Erythroblast (primary cell): ENCODE results near the gene GALNT9.

Experiments
- DNase-seq, 2 experiments: peaks; one replicate each; lab custom pipeline; 2025; lab: John Stamatoyannopoulos, UW
- GATA1 ChIP-seq: IDR thresholded peaks from 2 replicates; pipeline ENCODE4 v1.6.1; 2011; ENCODE audit warnings: low read depth, mild to moderate bottlenecking, control low read depth, low read length, moderate library complexity
- POLR2A ChIP-seq: IDR thresholded peaks from 2 replicates; pipeline ENCODE4 v1.6.1; 2011; ENCODE audit warnings: mild to moderate bottlenecking, low read length

The GALNT9 gene

GRCh38 chr12:132343294-132344004 lies 14.1 kb upstream of the GALNT9 start:
- TF ChIP-seq POLR2A, result no peak
- no peak for TF ChIP-seq GATA1
- DNase-seq, result no peak

DNA sequence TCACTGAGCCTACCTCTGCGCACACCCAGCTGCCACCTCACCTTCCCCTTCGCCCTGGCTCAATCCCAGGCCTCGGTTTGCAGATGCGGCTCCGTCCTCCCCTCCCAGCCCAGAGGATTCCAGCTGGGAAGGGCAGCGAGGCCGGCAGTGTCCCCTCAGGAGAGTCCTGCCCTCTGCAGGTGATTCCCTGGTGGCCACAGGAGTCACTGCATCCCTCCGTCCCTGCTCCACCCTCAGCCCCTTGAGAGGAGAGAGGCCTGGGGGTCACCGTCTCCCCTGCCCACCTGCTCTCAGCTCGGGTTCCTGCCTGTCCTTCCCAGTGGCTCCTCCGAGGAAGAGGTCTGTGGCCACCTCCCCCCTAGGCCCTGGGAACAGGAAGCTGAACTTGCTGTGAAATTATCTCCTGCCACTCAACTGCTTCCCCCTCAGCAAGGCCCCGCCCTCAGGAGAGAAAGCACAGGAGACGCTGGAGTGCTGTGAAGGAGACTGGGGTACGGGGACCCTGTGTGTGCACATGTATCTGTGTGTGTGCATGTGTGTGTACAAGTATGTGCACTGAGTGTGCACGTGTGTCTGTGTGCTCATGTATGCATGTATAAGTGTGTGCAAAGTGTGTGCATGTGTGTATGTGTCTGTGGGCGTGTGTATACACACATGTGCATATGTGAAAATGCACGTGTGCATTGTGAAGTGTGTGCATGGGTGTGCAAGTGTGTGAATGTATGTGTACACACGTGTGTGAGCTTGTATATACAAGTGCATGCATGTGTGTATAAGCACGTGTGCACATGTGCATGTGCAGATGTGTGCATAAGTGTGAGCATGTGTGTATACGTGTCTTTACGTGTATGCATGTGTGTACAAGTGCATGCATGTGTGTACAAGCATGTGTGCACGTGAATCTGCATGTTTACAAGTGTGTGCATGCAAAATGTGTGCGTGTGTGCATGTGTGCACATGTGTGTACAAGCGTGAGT lies 13.2 kb upstream of the GALNT9 start:
- no peak for DNase-seq
- TF ChIP-seq GATA1 (no peak), POLR2A (no peak)

GRCh38 chr12:132341318-132342050 lies 12.1 kb upstream of the GALNT9 start:
- TF ChIP-seq POLR2A (no peak), GATA1 (no peak)

DNA sequence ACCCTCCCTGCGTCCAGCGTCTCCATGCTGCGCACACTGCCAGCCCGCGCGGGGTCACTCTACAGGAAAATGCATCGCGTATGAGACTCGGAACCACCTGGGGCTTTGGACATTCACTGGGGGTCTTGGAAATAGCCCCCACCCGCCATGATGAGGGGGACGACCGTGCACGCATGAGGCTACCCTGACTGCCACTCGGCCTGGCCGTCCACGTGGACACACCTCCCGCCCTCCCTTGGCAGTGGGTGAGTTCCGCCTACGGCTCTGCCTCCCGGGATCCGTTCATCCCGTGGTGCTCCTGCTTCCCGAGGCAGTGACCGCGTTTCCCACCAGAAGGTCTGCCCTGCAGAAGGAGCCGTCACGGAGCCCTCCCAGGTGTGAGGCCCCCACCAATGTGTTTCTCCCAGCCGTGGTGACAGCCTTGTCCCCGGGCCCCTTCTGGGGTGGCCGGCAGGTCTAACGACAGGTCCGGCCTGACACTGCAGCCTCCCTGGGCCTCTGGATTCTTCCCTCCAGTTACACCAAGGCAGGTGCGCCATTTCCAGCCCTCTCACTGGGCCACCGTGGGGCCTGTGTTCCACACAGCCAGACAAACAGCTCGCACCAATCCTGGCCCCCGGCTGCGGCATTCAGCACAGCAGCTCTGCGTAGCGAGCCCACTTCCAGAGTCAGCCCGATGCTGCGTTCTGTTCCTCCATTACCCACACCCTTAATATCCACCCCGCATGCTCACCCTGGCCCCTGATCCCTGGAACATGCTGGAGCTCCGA lies 11.1 kb upstream of the GALNT9 start:
- no peak for DNase-seq
- TF ChIP-seq GATA1, result no peak
- TF ChIP-seq POLR2A, result no peak

More at GRCh38 chr12:132341318-132342050, 12.1 kb upstream of the GALNT9 start:
- no peak for DNase-seq

DNA sequence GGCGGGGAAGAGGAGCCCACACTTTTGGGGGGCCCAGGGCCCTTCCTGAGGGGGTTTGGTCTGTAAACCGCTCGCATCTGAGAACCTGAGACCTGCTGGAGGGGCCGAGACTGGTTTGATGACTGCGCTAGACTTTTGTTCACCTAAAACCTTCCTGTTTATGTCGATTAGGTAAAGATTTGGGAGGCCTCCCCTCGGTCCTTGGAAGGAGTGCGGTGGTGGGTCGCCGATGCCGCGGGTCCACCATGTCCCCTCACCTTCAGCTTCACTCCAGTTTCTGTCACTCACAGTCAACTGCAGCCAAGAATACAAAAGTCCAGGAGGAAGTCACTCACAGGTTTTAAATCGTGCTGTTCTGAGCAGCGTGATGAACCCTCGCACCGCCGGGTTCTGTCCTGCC lies 10.5 kb upstream of the GALNT9 start:
- no peak for DNase-seq
- no peak for TF ChIP-seq POLR2A
- TF ChIP-seq GATA1, result no peak

DNA sequence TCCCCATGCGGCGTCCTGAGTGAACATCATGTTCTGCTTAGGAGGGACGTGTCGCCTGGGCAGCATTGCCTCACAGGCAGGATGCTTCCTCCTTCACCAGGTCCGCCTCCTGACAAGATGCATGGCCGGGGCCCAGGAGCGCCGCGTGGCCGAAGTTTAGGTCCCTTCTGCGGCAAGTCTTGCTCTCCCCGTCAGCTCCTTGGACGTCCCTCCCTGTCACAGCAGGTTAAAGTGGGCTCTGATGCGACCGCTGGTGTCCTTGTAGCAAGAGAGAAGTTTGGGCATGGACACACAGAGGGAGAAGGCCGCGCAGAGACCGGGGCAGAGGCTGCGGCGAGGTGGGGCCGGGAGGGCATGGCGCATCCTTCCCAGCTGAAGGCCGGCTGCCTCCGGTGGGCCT lies 9.4 kb upstream of the GALNT9 start:
- TF ChIP-seq GATA1, result no peak
- no peak for TF ChIP-seq POLR2A
- no peak for DNase-seq

DNA sequence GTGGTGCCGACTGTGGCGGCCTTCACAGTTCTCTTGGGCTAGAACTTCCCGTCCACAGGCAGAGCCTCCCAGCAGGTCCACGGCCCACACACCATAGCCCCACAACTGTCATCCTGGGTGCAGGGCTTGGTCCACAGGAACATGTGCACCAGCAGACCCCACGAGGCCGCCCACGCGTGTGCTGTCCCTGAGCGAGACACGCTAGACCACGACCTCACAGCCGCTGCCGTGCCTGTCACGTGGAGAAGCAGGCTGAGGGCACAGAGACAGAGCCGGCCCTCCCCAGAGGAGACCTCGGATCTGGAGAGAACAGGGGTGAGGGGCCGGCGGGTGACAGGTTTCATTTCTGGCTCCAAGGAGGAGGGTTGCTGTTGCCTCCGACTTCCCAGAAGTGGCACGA lies 8.9 kb upstream of the GALNT9 start:
- TF ChIP-seq POLR2A (no peak), GATA1 (no peak)
- no peak for DNase-seq

GRCh38 chr12:132337557-132337956 lies 8.2 kb upstream of the GALNT9 start:
- DNase-seq, result no peak
- no peak for TF ChIP-seq GATA1
- TF ChIP-seq POLR2A, result no peak

DNA sequence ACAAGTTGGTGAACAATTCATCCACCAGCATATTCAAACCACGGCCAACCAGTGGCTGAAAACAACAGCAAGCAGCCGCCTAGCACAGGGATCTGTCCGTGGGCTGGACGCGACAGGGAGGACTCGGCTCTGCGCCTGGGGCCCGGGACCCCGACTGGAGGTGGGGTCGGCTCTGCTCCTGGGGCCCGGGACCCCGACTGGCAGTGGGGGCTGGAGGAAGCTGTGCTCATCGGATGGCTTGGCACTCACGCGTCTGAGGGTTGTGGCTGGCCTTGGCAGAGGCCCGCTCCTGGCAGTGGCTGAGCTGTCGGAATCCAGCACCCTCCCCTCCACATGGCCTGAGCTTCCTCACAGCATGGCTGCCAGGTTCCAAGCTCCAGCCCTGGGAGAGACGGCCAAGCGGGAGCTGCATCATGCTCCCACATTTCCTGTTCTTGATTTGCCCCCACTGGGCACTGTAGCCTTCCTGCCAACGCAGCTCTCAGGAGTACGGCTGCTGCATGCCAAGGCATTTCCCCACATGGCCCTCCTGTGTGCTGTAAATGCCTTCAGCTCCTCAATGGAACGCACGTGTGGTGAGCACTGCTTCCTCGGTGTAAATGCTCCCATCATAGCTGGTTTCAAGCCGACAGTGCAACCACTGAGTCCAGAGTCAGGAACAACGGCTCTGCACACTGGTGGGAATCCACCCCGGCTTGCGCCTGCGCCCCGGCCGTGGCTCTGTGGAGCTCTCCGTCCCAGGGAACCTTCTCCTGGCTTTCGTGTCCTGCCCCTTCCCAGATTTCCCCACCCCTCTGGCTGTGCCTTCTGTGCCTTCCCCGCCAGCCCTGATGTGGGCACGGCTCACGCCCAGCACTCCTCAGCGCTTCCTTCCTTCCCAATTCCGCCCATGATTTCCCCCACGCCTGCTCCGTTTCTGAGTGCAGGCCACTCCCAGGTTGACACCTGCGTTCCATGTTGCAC lies 7.3 kb upstream of the GALNT9 start:
- no peak for DNase-seq

DNA sequence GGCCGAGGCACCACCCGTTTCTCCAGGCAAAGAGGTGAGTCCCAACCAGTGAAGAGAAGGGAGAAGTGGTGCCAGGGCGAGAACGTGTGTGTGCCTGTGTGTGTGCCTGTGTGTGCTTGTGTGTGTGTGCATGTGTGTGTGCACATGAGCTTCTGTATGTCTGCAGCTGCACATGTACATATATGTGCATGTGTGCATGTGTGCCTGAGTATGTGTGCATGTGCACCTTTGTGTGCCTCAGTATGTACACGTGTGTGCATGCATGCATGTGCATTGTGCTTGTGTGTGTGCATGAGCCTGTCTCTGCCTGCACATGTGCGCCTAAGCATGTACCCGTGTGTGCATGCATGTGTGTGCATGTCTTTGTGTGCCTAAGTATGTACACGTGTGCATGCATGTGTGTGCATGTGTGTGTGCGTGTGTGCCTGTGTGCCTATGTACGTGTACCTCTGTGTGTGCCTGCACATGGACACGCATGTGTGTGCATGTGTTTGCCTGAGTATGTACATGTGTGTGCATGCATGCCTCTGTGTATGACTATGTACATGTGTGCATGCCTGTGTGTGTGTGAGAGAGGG lies 5.9 kb upstream of the GALNT9 start:
- TF ChIP-seq POLR2A (no peak), GATA1 (no peak)
- DNase-seq, result no peak

More for the DNA sequence above, 7.3 kb upstream of the GALNT9 start:
- no peak for TF ChIP-seq POLR2A

GRCh38 chr12:132333766-132334165 lies 4.4 kb upstream of the GALNT9 start:
- DNase-seq, result no peak
- no peak for TF ChIP-seq GATA1
- TF ChIP-seq POLR2A, result no peak

- no peak for DNase-seq
- TF ChIP-seq GATA1, result no peak
- no peak for TF ChIP-seq POLR2A
Measured at GRCh38 chr12:132333273-132333672, 3.9 kb upstream of the GALNT9 start.
